D721Med (cell line): ENCODE results near the gene EXOC3L2.

Source experiments
- DNase-seq: peaks from one replicate; pipeline ENCODE4 v3.0.0; 2011; ENCODE audit warnings: low spot score; ENCODE audit not compliant: insufficient read length
- FAIRE-seq: peaks from 2 replicates; lab custom pipeline; 2011; peaks lifted over from hg19 to GRCh38; lab: Jason Lieb, UNC
- TF ChIP-seq, protein P1 (sequence below): IDR thresholded peaks from 2 replicates; pipeline ENCODE4 v1.5.1; 2012; ENCODE audit warnings: mild to moderate bottlenecking, control low read depth; ENCODE audit not compliant: insufficient read depth; ENCODE audit errors: missing control alignments

EXOC3L2 gene

DNA sequence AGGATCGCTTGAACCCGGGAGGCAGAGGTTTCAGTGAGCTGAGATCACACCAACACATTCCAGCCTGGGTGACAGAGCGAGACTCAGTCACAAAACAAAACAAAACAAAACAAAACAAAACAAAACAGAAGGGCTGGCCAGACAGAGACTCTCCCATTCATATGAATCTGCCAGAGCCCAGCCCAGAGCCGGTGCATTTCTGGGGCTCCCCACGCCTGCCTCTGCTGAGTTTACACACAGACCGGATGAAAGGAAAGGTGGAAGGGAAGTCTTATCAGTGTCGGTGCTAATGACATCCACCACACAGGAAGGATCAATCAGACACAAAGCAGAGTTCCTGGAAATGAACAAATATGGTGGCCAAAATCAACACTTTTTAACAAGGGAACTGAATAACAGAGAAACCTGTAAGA, 74.0 kb downstream of the EXOC3L2 start:
- no peak for FAIRE-seq
- TF ChIP-seq, protein P1, sequence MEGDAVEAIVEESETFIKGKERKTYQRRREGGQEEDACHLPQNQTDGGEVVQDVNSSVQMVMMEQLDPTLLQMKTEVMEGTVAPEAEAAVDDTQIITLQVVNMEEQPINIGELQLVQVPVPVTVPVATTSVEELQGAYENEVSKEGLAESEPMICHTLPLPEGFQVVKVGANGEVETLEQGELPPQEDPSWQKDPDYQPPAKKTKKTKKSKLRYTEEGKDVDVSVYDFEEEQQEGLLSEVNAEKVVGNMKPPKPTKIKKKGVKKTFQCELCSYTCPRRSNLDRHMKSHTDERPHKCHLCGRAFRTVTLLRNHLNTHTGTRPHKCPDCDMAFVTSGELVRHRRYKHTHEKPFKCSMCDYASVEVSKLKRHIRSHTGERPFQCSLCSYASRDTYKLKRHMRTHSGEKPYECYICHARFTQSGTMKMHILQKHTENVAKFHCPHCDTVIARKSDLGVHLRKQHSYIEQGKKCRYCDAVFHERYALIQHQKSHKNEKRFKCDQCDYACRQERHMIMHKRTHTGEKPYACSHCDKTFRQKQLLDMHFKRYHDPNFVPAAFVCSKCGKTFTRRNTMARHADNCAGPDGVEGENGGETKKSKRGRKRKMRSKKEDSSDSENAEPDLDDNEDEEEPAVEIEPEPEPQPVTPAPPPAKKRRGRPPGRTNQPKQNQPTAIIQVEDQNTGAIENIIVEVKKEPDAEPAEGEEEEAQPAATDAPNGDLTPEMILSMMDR: no peak
- no peak for DNase-seq

DNA sequence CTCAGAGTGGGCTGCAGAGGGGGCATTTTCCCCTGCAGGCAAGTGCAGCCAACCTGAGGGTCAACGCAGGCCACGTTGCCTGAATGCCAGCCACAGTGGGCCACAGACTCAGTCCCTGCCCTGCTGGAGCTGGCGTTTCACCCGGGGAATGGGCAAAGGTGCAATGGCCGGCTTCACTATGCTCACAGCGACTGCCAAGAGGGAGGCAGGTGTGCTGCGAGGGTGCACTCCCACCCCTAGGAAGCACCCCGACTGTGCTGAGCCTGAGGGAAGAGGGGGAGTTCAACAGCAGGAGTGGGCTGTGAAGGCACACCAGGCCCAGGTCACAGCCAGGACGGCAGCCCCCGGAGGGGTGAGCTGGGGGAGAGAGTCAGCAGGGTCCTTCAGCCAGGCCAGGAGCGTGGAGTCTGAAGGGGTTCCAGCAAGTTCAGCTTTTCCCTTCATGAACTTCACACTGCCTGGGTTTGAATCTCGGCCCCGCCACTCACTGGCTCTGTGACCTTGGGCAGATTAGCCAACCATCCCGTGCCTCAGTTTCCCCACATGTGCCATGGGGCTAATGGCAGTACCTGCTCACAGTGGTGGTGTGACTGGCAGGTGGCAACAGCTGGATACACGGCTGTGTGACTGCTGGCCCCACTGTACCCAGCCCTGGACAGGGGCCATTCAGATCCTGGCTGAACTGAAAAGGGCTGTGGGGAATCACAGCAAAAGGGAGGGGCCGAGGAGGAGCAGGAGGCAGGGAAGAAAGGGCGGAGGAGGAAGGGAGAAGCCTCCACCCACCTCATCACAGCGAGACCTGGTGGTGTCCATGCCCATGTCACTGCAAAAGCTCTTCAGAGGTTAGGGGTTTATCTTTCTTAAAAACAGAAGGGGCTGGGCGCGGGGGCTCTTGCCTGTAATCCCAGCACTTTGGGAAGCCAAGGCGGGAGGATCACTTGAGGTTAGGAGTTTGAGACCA, 74.8 kb downstream of the EXOC3L2 start:
- DNase-seq (no peak), FAIRE-seq (no peak)
- TF ChIP-seq, protein P1: no peak

DNA sequence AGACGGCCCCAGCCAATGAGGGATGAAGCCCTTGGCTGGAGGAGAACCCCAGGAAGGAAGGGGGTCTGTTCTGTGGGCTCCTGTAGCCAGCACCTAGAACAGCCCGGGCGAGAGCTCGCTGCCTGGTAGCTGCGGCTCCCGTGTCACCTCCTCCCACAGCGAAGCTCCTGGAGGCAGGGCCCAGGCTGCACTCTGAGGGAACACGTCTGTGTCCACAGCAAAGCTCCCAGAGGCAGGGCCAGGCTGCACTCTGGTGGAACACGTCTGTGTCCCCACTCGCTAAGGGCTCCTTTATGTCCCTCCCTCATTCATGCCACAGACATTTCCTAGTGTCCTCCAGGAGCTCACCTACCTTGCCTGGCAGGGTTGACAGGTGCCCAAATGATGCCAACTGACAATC, 75.6 kb downstream of the EXOC3L2 start:
- FAIRE-seq: no peak
- TF ChIP-seq, protein P1: no peak
- DNase-seq: no peak

DNA sequence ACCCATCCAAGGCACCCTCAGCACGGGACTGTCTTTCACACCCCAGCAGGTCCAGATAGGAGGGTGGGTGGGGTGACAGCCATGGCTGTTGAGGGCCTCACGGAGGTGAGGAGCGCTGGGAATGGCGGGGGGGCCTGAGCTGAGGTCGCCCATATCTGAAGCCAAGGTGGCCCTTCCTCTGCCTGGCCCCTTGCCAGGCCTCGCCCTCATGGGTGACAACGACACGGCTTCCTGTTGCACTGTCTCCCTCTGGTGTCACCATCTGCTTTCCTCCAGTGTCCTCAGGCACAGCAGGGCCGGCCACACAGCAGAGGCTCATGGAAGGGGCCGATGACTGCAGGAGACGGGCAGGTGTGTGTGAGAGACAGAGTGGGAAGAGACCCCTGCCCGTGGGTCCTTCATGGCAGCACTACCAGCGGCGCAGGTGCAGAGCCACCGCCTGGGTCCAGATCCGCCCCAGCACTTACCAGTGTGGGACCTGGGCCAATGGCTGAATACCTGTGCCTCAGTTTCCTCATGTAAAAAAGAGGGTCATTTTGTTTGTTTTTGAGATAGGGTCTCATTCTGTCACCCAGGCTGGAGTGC, 76.3 kb downstream of the EXOC3L2 start:
- DNase-seq (no peak), FAIRE-seq (no peak)
- TF ChIP-seq, protein P1: no peak

DNA sequence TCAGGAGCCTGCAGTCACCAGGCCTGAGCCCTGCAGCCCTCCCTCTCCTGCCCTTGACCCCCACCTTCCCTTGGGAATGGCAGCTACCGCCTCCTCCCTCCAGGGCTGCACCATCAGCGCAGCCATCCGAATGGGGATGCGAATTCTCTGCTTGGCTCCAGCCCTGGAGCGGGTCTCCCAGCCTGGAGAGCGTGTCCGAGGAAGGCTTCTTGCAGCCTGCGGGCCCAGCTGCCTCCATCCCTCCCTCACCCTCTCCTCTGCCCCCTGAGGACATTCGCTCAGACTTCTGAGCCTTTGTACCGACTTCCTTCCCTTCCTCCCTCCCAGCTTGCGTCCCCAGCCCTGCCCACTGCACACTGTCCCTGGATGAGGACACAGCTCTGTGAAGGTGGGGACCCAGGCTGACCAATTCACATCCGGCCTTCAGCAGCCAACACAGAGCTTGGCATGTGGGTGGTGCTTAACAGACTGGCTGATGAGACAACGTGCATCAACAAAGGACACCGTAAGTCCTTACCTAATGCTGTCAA, 78.4 kb downstream of the EXOC3L2 start:
- FAIRE-seq (no peak), DNase-seq (no peak)
- TF ChIP-seq, protein P1: no peak

DNA sequence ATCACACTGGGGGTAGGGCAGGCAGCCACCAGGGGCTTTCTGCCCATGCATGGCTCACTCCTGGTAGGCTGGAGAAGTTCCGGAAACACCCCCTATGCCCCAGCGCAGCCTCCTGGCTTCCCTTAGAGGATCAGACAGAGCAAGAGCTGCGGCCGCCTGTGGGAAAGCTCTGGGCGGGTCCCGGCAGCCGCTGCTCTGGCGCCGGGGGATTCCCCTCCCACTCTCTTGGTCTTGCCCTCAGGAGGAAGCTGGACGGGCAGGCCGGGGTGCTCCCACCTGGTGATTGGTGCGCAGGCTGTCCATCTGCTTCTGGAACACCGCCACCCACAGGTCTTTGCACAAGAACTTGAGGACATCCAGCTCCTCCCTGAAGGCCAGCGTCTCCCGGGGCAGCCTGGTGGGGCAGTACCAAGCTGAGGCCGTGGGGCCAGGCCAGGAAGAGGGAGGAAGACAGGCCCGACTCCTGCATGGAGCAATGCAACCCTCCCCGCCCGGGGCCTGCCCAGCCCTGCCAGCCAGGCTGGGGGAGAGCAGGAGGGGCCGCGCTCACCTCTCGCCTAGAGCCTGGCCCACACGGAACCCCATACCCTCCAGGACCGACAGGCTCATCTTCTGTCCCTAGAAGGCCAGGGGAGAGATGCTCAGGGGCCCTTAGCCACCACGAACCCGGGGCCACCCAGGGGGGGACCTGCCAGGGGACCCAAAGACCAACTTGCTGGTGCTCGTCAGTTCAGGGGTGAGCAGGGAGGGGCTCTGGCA, 80.5 kb downstream of the EXOC3L2 start:
- TF ChIP-seq, protein P1: no peak
- DNase-seq (no peak), FAIRE-seq (no peak)
